A673 (cell line): ENCODE measurements around the gene ACKR2. TPM values are rescaled to one million over a fixed set of nuclear protein-coding genes. Genes with fewer than 3 reads are reported as not detected.

ENCODE experiments used
- BruUV-seq: library from RNA; stranded (reverse); fragments of 400-500 nt; replicated peaks from 2 replicates; lab custom pipeline; 2021; lab: Mats Ljungman, UMichigan
- CTCF ChIA-PET: fragments of 300-600 bp; sonication (Branson Sonifier 250); formaldehyde crosslinking; loops from one replicate; lab custom pipeline; 2022; ENCODE audit warnings: antibody characterized with exemption; lab: Charles Lee
- POLR2A ChIA-PET: fragments of 300-600 bp; sonication (Branson Sonifier 250); formaldehyde crosslinking; loops from one replicate; lab custom pipeline; 2022; ENCODE audit warnings: antibody characterized with exemption; ENCODE audit not compliant: low non-redundant PET; lab: Charles Lee
- DNase-seq: peaks from one replicate; pipeline ENCODE4 v3.0.0-alpha.2; 2015; ENCODE audit warnings: low spot score
- H3K27ac ChIP-seq: fragments of 200-600 bp; sonication (generic); 2 replicates; pipeline ENCODE4 v1.5.1; 2016; ENCODE audit warnings: mixed run types, low read depth, mild to moderate bottlenecking, mixed read lengths, antibody characterized with exemption, low read length; ENCODE audit not compliant: poor library complexity, severe bottlenecking
- H3K27me3 ChIP-seq: fragments of 200-600 bp; sonication (generic); replicated peaks from 2 replicates; pipeline ENCODE4 v1.6.1; 2017; ENCODE audit warnings: mixed run types, low read depth, mild to moderate bottlenecking, mixed read lengths, antibody characterized with exemption, low read length; ENCODE audit not compliant: insufficient read depth, poor library complexity
- H3K36me3 ChIP-seq: fragments of 200-600 bp; sonication (generic); 2 replicates; pipeline ENCODE4 v1.6.1; 2016; ENCODE audit warnings: mixed run types, mild to moderate bottlenecking, mixed read lengths, antibody characterized with exemption, low read length; ENCODE audit not compliant: insufficient read depth, poor library complexity, severe bottlenecking
- H3K4me1 ChIP-seq: fragments of 200-600 bp; sonication (generic); 2 replicates; pipeline ENCODE4 v1.6.1; 2017; ENCODE audit warnings: mixed run types, mild to moderate bottlenecking, mixed read lengths, antibody characterized with exemption, low read length; ENCODE audit not compliant: insufficient read depth, poor library complexity, severe bottlenecking
- H3K4me3 ChIP-seq: fragments of 200-600 bp; sonication (generic); 2 replicates; pipeline ENCODE4 v1.5.1; 2016; ENCODE audit warnings: low read depth, mixed run types, mild to moderate bottlenecking, mixed read lengths, low read length; ENCODE audit not compliant: poor library complexity, severe bottlenecking
- H3K9me3 ChIP-seq: fragments of 200-600 bp; sonication (generic); 2 replicates; pipeline ENCODE4 v1.6.1; 2016; ENCODE audit warnings: mixed run types, low read depth, mild to moderate bottlenecking, mixed read lengths, antibody characterized with exemption, low read length; ENCODE audit not compliant: poor library complexity, severe bottlenecking
- CTCF ChIP-seq: fragments of 300-800, 200-600 bp; sonication (generic); conservative IDR thresholded peaks from 2 replicates; pipeline ENCODE4 v1.5.1; 2017; ENCODE audit warnings: low read depth, mild to moderate bottlenecking, antibody characterized with exemption, low read length, moderate library complexity, mixed read lengths
- EZH2 ChIP-seq: fragments of 200-600 bp; sonication (generic); IDR thresholded peaks from 2 replicates; pipeline ENCODE4 v1.6.1; 2017; ENCODE audit warnings: borderline replicate concordance, low read depth, mild to moderate bottlenecking, mixed read lengths, antibody characterized with exemption, low read length; ENCODE audit not compliant: poor library complexity, severe bottlenecking
- intact Hi-C: fragments of 100-400 bp; cut with micrococcal nuclease; formaldehyde crosslinking; loops from one replicate; pipeline ENCODE4 v1.10.0; 2022; ENCODE audit not compliant: unreplicated experiment
- total RNA-seq: library from RNA; stranded (reverse); gene quantifications from 2 replicates; pipeline ENCODE4 v1.2.3, GENCODE V29; 2021

Gene ACKR2
- total RNA-seq, 1 experiment from 2014 or later = not detected

- H3K27ac ChIP-seq = no peak overlapping the region
These were observed 9.0 kb upstream of the ACKR2 start for GRCh38 chr3:42800251-42800650.

GRCh38 chr3:42801048-42801620 is 8.1 kb upstream of the ACKR2 start:
- ChIA-PET CTCF (no interaction called here), POLR2A (no interaction called here)
- H3K36me3 ChIP-seq = no peaks in the 10 kb centered on the region
- no peaks in the 10 kb centered on the region for H3K4me1 ChIP-seq
- H3K4me3 ChIP-seq = no peak overlapping the region
- H3K27me3 ChIP-seq = no peaks in the 10 kb centered on the region
- no peaks in the 10 kb centered on the region for H3K9me3 ChIP-seq
- TF ChIP-seq EZH2 (no peak), CTCF (no peak)
- H3K27ac ChIP-seq = no peak overlapping the region
- no peak for DNase-seq
- intact Hi-C loops = no loop called here
- BruUV-seq = no TSS peak

More at GRCh38 chr3:42800251-42800650, 9.0 kb upstream of the ACKR2 start:
- no peaks in the 10 kb centered on the region for H3K36me3 ChIP-seq
- POLR2A ChIA-PET = no interaction called here
- H3K4me1 ChIP-seq = no peaks in the 10 kb centered on the region
- no peak overlapping the region for H3K4me3 ChIP-seq
- intact Hi-C loops = no loop called here
- CTCF ChIA-PET = no interaction called here
- H3K9me3 ChIP-seq = no peaks in the 10 kb centered on the region
- TF ChIP-seq CTCF = no peak
- TF ChIP-seq EZH2 = no peak
- H3K27me3 ChIP-seq = no peaks in the 10 kb centered on the region
- BruUV-seq = no TSS peak
- DNase-seq = no peak

DNA sequence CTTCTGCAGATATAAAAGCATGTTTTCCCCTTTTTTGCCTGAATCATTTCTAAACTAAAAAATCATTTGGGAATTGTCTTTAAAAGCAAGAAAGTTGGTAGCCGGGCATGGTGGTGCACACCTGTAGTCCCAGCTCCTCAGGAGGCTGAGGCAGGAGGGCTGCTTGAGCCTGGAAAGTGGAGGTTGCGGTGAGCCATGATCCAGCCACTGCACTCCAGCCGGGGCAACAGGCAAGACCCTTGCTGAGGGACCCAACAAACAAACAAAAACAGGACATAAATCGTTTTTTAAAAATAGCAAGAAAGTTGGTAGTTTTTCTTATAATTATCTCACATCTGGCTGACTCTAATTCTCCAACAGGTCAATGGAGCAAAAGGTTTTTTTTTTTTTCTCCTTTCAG is 7.5 kb upstream of the ACKR2 start:
- no peak for DNase-seq
- H3K27me3 ChIP-seq = no peaks in the 10 kb centered on the region
- H3K36me3 ChIP-seq = no peaks in the 10 kb centered on the region
- POLR2A ChIA-PET = no interaction called here
- TF ChIP-seq EZH2 (no peak), CTCF (no peak)
- no peaks in the 10 kb centered on the region for H3K9me3 ChIP-seq
- intact Hi-C loops = no loop called here
- CTCF ChIA-PET = no interaction called here
- no peaks in the 10 kb centered on the region for H3K4me1 ChIP-seq
- no peak overlapping the region for H3K27ac ChIP-seq
- BruUV-seq = no TSS peak
- H3K4me3 ChIP-seq = no peak overlapping the region
